ENCODE measurements around the gene OR6N1.

DNA sequence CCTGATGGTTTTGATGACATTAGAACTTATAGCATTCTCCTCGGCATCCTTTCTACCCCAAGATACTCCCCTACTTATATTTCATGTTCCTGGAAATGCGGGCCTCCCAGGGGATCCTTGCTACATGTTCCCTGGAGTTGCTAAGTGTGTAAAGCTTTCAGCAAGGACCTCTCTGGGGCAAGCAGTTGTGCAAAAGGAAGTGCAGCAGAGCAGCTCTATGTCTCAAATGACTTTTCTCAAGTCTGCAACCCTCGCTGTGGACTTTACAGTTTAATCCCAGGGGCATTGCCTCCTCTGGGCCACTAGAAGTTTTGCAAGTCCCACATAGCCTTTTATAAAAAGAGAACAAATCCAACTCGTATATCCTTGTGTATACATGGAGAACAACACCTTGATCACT is 38.3 kb upstream of the OR6N1 start:
- TF ChIP-seq CTCF (conservative IDR thresholded peaks at IDR 0.05; ENCODE audit: low read depth, low read length) (no peak), EZH2 (IDR thresholded peaks at IDR 0.05; ENCODE audit: borderline replicate concordance, low read depth, low read length, poor library complexity, severe bottlenecking) (no peak)
